Tibial nerve (tissue), 3 donors: ENCODE measurements around the gene PRDM1.
"Not testable (repeated sequence)": the region's sequence is repeated elsewhere in the genome, so short reads cannot be mapped to it uniquely, and the experiment has no call there.

ENCODE experiments used
- CTCF ChIP-seq, 5 experiments: fragments of 200-600 bp in 3 of 5; fragments of 450-650 bp in 2 of 5; sonication (generic) in 3 of 5; IDR thresholded peaks; one replicate each; pipeline ENCODE4 v1.5.1; 2016 to 2019; ENCODE audit warnings: antibody characterized with exemption in 5 of 5, mild to moderate bottlenecking in 3 of 5, moderate library complexity in 2 of 5
- POLR2A ChIP-seq, 2 donors: fragments of 450-650 bp; IDR thresholded peaks; one replicate each; pipeline ENCODE4 v1.6.1; 2017; ENCODE audit warnings: antibody characterized with exemption in 2 of 2, mild to moderate bottlenecking in 2 of 2, moderate library complexity in 2 of 2

DNA sequence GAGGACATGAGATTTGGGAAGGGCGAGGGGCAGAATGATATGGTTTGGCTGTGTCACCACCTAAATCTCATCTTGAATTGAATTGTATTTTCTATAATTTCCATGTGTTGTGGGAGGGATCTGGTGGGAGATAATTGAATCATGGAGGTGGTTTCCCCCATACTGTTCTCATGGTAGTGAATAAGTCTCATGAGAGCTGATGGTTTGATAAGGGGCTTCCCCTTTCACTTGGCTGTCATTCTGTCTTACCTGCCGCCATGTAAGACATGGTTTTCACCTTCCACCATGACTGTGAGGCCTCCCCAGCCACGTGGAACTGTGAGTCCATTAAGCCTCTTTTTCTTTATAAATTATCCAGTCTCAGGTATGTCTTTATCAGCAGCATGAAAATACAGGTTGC lies 66.3 kb downstream of the PRDM1 start:
- TF ChIP-seq CTCF, POLR2A (IDR thresholded peaks at IDR 0.05): not testable (repeated sequence)
